Body of pancreas (tissue), 4 donors: ENCODE data around the gene ACTG1.

Experiments used
- CTCF ChIP-seq, 7 experiments: fragments of 450-650 bp in 4 of 7; fragments of 200-600 bp in 3 of 7; sonication (generic) in 3 of 7; IDR thresholded peaks; one replicate each; pipeline ENCODE4 v1.5.1; 2016 to 2019; ENCODE audit warnings: antibody characterized with exemption in 7 of 7
- POLR2A ChIP-seq, 3 donors: fragments of 450-650 bp; IDR thresholded peaks; one replicate each; pipeline ENCODE4 v1.6.1; 2016; ENCODE audit warnings: antibody characterized with exemption in 3 of 3, mild to moderate bottlenecking in 2 of 3

- TF ChIP-seq CTCF (IDR thresholded peaks at IDR 0.05): peak in 1 of 7 experiments; percentile 4
- peak in 1 of 3 donors; percentile 20 for TF ChIP-seq POLR2A (IDR thresholded peaks at IDR 0.05)
Observed at GRCh38 chr17:81537856-81538555, 25.4 kb upstream of the ACTG1 start.
